Osteocyte (in vitro differentiated cells): Measurements from ENCODE around the gene IFNA5. TPM values are rescaled to one million over a fixed set of nuclear protein-coding genes. Genes with fewer than 3 reads are reported as not detected.

ENCODE experiments used
- DNase-seq: peaks from one replicate; pipeline ENCODE4 v3.0.0; 2021; ENCODE audit warnings: mixed read lengths; ENCODE audit not compliant: unreplicated experiment; ENCODE audit errors: extremely low spot score
- H3K27ac Mint-ChIP-seq: one replicate; pipeline ENCODE4 v1.8.0; 2021; ENCODE audit warnings: mild to moderate bottlenecking, mixed read lengths; ENCODE audit not compliant: unreplicated experiment
- H3K27me3 Mint-ChIP-seq: one replicate; pipeline ENCODE4 v1.8.0; 2021; ENCODE audit warnings: mixed read lengths; ENCODE audit not compliant: unreplicated experiment
- H3K36me3 Mint-ChIP-seq: one replicate; pipeline ENCODE4 v1.8.0; 2021; ENCODE audit warnings: mixed read lengths; ENCODE audit not compliant: unreplicated experiment
- H3K4me1 Mint-ChIP-seq: one replicate; pipeline ENCODE4 v1.8.0; 2021; ENCODE audit warnings: mixed read lengths; ENCODE audit not compliant: unreplicated experiment
- H3K4me3 Mint-ChIP-seq: one replicate; pipeline ENCODE4 v1.8.0; 2021; ENCODE audit warnings: mild to moderate bottlenecking, moderate library complexity, mixed read lengths; ENCODE audit not compliant: unreplicated experiment
- H3K9me3 Mint-ChIP-seq: one replicate; pipeline ENCODE4 v1.8.0; 2021; ENCODE audit warnings: mixed read lengths; ENCODE audit not compliant: unreplicated experiment
- long read RNA-seq: library from polyadenylated mRNA; unstranded; transcript quantifications from one replicate; pipeline ENCODE4 v2.0.0, GENCODE V29; 2021
- total RNA-seq: library from RNA; stranded (reverse); gene quantifications from 2 replicates; pipeline ENCODE4 v1.2.1, GENCODE V29; 2021
- TF ChIP-seq, protein P1 (sequence below): fragments of 200-600 bp; sonication (generic); IDR thresholded peaks from 2 replicates; pipeline ENCODE4 v1.5.0; 2021; ENCODE audit warnings: antibody characterized with exemption, mild to moderate bottlenecking, moderate library complexity

The IFNA5 gene
- not detected in 2 replicates for total RNA-seq
- long read RNA-seq: 0 reads

DNA sequence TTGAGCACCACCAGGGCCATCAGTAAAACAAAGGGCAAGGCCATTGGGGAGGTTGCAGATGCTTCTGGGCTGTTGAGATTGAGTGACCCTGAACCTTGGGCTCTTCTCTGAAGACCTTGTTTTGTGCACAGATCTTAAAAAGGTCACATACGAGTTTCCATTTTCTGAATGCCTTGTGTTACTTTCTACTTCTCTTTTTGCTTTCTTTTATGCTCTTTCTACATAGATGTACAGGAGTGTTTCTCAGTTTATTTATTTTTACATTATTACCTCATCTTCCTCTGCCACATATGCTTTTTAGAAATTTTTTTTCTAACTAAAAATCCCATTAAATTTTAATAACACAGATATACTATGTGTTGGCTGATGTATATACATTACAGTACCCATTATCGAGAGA is at the start of gene IFNA5:
TSS of gene IFNA5 (minus strand) at position 101 of the 400 bp plus-strand sequence. CDS start at position 44, 57 bp downstream.
- H3K36me3 Mint-ChIP-seq: no peaks in the 10 kb centered on the region
- peaks cover 67% of the 10 kb centered on the region for H3K27me3 Mint-ChIP-seq
- H3K9me3 Mint-ChIP-seq: no peaks in the 10 kb centered on the region
- no peak for DNase-seq
- TF ChIP-seq, protein P1, sequence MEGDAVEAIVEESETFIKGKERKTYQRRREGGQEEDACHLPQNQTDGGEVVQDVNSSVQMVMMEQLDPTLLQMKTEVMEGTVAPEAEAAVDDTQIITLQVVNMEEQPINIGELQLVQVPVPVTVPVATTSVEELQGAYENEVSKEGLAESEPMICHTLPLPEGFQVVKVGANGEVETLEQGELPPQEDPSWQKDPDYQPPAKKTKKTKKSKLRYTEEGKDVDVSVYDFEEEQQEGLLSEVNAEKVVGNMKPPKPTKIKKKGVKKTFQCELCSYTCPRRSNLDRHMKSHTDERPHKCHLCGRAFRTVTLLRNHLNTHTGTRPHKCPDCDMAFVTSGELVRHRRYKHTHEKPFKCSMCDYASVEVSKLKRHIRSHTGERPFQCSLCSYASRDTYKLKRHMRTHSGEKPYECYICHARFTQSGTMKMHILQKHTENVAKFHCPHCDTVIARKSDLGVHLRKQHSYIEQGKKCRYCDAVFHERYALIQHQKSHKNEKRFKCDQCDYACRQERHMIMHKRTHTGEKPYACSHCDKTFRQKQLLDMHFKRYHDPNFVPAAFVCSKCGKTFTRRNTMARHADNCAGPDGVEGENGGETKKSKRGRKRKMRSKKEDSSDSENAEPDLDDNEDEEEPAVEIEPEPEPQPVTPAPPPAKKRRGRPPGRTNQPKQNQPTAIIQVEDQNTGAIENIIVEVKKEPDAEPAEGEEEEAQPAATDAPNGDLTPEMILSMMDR: no peak
- no peaks in the 10 kb centered on the region for H3K4me1 Mint-ChIP-seq
- no peak within 1 kb of the TSS for H3K4me3 Mint-ChIP-seq
- no peak within 1 kb of the TSS for H3K27ac Mint-ChIP-seq

DNA sequence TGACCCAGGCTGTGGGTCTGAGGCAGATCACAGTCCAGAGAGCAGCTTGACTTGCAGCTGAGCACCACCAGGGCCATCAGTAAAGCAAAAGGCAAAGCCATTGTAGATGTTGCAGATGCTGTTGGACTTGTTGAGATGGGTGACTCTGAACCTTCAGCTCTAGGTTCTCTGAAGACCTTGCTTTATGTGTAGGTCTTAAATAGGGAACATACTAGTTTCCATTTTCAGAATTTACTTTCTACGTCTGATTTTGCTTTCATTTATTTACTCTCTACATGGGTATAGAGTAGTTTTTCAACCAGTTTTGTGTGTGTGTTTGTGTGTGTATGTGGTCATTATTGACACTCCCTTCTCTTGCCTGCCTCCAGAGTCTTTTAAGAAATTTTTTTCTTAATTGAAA is 45.7 kb upstream of the IFNA5 start, which contains the start of gene IFNA6:
TSS of gene IFNA6 (minus strand) at position 101 of the 400 bp plus-strand sequence. CDS start at position 101, 0 bp downstream.
- no peak for DNase-seq
- TF ChIP-seq, protein P1: no peak
- H3K4me3 Mint-ChIP-seq: no peak within 1 kb of the TSS
- H3K27ac Mint-ChIP-seq: no peak within 1 kb of the TSS
- H3K9me3 Mint-ChIP-seq: no peaks in the 10 kb centered on the region
- peaks cover 62% of the 10 kb centered on the region for H3K27me3 Mint-ChIP-seq
- H3K36me3 Mint-ChIP-seq: no peaks in the 10 kb centered on the region
- no peaks in the 10 kb centered on the region for H3K4me1 Mint-ChIP-seq

DNA sequence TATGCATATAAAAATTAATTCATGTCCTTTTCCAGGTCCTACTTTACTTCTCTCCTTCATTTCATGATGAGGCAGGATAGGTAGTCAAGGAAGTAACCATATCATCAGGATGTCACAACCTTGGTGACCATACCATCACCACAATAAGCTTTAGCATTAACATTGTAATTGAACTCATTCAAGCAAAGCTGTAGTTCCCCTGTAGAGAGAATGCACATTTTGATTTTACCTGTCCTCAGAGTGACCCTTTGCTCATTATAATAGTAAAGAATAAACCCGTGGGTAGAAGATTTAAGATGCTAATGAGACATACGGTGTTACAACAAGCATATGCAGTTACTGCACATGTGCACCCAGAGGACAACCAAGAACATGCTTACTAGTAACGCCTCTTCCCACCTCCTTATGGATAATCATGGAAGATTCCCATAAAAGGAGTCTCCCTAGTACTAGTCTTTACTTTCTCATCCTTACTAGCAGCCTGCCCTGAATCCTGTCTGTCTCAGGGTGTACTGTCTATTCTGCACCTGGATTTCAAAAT is 43.4 kb upstream of the IFNA5 start:
- no peak overlapping the region for H3K4me3 Mint-ChIP-seq
- peaks cover 52% of the 10 kb centered on the region for H3K27me3 Mint-ChIP-seq
- H3K36me3 Mint-ChIP-seq: peaks cover 2% of the 10 kb centered on the region
- TF ChIP-seq, protein P1: no peak
- no peak overlapping the region for H3K27ac Mint-ChIP-seq
- no peaks in the 10 kb centered on the region for H3K4me1 Mint-ChIP-seq
- peaks cover 11% of the 10 kb centered on the region for H3K9me3 Mint-ChIP-seq
- no peak for DNase-seq

DNA sequence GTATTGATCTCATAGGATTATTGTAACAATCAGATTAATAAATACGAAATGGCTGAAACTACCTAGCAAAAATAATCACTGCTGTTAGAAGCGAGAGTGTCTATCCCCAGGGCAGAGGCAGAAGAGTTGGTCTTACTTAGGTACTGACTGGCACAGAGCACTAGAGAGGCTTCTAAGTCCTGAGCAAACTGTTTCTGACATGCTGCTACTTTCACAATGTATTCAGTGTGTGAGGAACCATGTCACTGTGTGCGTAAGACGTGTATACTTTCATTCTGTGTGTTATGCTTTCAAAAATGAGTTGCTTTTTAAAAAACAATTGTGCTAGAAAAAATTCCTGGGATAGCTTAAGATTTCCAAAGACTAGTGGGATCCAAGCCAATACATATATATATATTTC is 35.6 kb upstream of the IFNA5 start:
- H3K4me3 Mint-ChIP-seq: no peak overlapping the region
- H3K27me3 Mint-ChIP-seq: peaks cover 59% of the 10 kb centered on the region
- H3K4me1 Mint-ChIP-seq: peaks cover 3% of the 10 kb centered on the region
- H3K9me3 Mint-ChIP-seq: peaks cover 14% of the 10 kb centered on the region
- no peak for DNase-seq
- H3K36me3 Mint-ChIP-seq: peaks cover 2% of the 10 kb centered on the region
- no peak overlapping the region for H3K27ac Mint-ChIP-seq
- TF ChIP-seq, protein P1: no peak

DNA sequence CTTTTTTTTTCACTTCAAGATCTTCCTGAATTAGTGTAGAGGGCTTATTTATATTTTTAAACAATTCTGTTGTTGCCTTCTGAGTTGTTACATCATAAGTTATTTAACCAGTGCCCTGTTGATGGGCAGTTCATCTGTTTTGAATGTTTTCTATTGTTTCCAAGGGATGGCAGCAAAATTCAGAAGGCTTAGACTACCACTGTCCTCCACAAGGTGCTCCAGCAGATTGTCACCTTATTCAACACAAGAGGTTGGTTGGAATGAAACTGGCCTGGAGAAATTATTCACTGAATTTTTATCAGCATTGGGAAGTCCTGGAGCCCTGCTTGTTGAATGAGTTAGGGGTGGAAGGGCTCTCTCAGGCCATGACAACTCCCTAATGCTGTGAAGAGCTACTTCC is 31.3 kb upstream of the IFNA5 start:
- Mint-ChIP-seq H3K4me1 (peaks cover 33% of the 10 kb centered on the region), H3K36me3 (peaks cover 6% of the 10 kb centered on the region), H3K27me3 (peaks cover 34% of the 10 kb centered on the region), H3K4me3 (peak overlapping the region; percentile 23), H3K9me3 (no peaks in the 10 kb centered on the region), H3K27ac (no peak overlapping the region)
- TF ChIP-seq, protein P1: no peak
- DNase-seq: no peak
